GM15510 (cell line): ENCODE results near the gene CARD14.

Experiments used
- POLR2A ChIP-seq: IDR thresholded peaks from 3 replicates; pipeline ENCODE4 v1.6.1; 2011; ENCODE audit warnings: borderline replicate concordance; ENCODE audit not compliant: insufficient read length; ENCODE audit errors: extremely low read depth

The CARD14 gene

GRCh38 chr17:80145076-80146075, 24.5 kb upstream of the CARD14 start:
- TF ChIP-seq POLR2A, result no peak

GRCh38 chr17:80146121-80147034, 23.5 kb upstream of the CARD14 start:
- no peak for TF ChIP-seq POLR2A

DNA sequence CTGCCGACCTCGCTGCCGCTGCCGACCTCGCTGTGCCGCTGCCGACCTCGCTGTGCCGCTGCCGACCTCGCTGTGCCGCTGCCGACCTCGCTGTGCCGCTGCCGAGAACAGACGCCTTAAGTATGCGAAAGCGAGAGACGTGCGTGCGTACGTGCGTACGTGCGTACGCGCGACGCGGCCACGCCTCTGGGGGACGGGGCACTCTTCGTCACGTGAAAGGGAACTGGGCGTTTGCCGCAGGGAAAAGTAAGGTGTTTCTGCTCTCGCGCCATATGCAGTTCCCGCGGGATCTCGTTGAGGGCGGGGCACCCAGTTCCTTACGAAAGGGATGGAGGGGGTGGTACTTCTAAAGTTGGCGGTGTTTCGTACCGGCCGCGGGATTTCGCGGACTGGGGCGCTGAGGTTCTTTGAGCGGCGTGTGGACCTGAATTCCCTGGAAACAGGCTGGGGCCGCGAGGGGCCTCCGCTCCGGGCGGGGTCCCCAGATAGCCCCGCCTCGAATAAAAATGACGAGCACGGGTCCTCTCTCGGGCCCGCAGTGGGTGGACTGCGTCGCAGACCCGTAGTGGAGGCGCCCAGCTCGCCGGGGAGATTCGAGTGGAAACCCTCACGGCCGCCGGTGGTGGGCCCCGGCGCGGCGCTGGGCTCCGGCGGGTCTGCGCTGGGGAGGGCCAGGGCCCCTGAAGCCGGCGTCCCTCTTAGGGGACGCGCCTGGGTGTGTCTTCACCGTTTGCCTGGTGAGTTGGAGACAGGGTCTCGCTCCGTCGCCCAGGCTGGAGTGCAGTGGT, 22.6 kb upstream of the CARD14 start, which contains the start of gene EIF4A3:
TSS of gene EIF4A3 (minus strand) at position 94 of the 788 bp plus-strand sequence. CDS start 167 bp downstream, outside the sequence.
- peak; percentile 96 for TF ChIP-seq POLR2A

GRCh38 chr17:80151333-80151732, 18.5 kb upstream of the CARD14 start:
- no peak for TF ChIP-seq POLR2A

- TF ChIP-seq POLR2A, result no peak
Measured at GRCh38 chr17:80152081-80152702, 17.6 kb upstream of the CARD14 start.

DNA sequence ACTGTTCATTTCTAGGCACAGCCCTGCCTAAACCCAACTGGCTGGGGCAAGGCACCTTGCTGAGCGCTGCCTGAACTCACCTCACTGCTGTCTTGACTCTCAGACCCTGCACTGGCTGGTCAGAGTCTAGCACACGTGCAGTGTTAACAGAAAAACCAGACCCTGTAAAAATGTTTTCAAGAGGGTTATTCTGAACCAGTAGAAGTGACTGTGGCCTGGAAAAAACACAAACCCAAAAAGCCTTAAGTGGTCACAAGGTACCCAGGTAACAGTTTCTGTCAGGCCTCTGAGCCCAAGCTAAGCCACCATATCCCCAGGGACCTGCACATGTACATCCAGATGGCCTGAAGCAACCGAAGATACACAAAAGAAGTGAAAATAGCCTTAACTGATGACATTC, 16.8 kb upstream of the CARD14 start:
- TF ChIP-seq POLR2A, result no peak

DNA sequence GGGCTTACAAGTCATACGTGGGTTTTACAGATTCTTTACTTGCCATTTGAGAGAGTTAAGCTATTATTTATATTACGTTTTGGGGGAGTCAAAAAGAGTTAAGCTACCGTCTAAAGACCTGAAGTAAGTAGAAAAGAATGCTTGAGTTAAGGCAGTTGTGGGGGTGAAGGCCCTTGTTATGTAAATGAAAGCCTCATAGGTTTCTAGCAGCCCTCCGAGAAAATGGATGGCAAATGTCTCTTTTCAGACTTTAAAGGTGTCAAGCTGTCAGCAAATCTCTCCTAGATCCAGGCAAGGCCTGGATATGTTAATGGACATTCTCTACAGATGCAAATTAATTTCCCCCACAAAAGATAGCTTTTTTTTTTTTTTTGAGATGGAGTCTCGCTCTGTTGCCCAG, 15.7 kb upstream of the CARD14 start:
- TF ChIP-seq POLR2A, result no peak

- no peak for TF ChIP-seq POLR2A
Measured at GRCh38 chr17:80158846-80159245, 11.0 kb upstream of the CARD14 start.

GRCh38 chr17:80160536-80160935, 9.3 kb upstream of the CARD14 start:
- no peak for TF ChIP-seq POLR2A

DNA sequence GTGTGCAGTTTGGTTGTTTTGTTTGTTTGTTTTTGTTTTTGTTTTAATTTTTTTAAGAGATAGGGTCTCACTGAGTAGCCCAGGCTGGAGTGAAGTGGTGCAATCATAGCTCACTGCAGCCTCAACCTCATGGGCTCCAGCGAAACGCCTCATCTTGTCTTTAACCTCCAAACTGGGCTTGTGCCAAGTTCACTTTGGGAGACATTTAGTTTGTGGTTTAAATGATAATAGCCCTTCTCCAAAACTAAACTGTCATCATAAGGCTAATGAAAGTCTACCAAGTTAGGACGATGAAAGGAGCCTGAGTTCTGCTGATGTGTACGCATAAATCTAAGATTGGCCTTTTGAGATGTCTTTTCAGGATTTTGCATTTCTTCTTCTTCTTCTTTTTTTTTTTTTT, 6.5 kb upstream of the CARD14 start:
- TF ChIP-seq POLR2A, result no peak

GRCh38 chr17:80164185-80164584, 5.6 kb upstream of the CARD14 start:
- no peak for TF ChIP-seq POLR2A

DNA sequence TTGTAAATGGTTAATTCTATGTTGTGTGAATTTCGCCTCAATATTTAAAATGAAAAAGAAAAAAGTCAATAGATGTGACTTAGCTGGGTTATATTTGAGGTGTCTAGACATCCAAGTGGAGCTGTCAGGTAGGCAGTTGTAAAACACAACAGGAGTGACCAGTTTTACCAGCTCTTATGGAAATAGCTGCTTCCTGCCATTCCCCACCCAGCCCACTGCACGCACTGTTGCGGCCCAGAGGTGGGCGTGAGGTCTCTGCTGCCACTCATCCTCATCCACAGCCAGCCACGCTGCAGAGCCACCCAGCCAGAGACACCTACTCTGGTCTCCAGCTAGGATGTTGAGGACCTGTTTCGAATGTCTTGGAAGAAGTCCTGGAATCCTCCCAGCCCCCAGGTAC, 3.4 kb upstream of the CARD14 start:
- TF ChIP-seq POLR2A, result no peak

DNA sequence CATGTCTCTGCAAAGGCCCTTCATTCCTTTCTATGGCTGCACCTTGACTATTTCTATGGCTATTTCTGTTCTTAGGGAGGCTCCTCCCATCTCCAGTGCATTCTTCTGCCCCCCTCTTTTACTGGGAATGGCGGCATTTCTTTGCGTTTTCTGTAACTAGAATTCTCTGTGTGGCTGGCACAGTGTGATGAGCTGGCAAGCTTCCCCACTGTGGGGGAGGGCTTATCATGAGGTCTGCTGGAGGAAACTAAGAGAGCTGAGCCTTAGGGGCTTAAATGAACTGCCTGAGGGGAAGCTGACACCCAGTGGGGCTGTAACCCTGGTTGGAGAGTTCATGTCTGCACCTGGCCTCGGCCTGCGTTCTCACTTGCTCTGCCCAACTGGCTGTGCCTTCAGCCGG, 1.5 kb upstream of the CARD14 start:
- TF ChIP-seq POLR2A, result no peak

- no peak for TF ChIP-seq POLR2A
Measured at GRCh38 chr17:80169107-80169506, 723 bp upstream of the CARD14 start.
